Renal cortical epithelial cell (primary cell): Measurements from ENCODE around the gene WFIKKN2. TPM values are rescaled to one million over a fixed set of nuclear protein-coding genes. Genes with fewer than 3 reads are reported as not detected.

Experiments
- DNase-seq: peaks from one replicate; pipeline ENCODE4 v3.0.0-alpha.2; 2011; ENCODE audit warnings: low read depth
- total RNA-seq: library from RNA; depleted of rRNA; stranded (reverse); fragments of >200 nt; gene quantifications from 2 replicates; pipeline ENCODE4 v1.2.3, GENCODE V29; 2014

Gene WFIKKN2
- total RNA-seq, 1 donor from 2014 or later, result not detected

GRCh38 chr17:50808888-50809287, 26.5 kb upstream of the WFIKKN2 start:
- DNase-seq, result no peak

GRCh38 chr17:50813583-50813982, 21.8 kb upstream of the WFIKKN2 start:
- DNase-seq, result no peak

DNA sequence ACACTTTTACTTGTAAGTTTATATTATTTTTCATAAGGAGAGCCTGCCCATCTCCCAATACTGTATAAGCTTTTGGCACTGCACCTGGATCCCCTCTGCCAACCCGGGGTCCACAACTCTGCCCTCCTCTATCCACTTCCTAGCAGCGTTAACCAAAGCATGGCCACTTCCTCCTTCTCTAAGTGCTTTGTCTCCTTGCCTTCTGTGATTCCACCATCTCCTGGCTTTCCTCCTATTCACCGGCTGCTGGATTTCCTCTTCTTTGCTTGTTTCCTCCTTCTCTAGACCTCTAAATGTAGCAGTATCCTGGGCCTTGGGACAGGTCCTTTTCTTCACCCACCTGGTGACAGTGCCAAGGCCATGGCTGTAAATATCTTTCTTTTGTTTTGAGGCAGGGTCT, 20.0 kb upstream of the WFIKKN2 start:
- DNase-seq, result no peak

- no peak for DNase-seq
Measured at GRCh38 chr17:50816271-50816670, 19.1 kb upstream of the WFIKKN2 start.

DNA sequence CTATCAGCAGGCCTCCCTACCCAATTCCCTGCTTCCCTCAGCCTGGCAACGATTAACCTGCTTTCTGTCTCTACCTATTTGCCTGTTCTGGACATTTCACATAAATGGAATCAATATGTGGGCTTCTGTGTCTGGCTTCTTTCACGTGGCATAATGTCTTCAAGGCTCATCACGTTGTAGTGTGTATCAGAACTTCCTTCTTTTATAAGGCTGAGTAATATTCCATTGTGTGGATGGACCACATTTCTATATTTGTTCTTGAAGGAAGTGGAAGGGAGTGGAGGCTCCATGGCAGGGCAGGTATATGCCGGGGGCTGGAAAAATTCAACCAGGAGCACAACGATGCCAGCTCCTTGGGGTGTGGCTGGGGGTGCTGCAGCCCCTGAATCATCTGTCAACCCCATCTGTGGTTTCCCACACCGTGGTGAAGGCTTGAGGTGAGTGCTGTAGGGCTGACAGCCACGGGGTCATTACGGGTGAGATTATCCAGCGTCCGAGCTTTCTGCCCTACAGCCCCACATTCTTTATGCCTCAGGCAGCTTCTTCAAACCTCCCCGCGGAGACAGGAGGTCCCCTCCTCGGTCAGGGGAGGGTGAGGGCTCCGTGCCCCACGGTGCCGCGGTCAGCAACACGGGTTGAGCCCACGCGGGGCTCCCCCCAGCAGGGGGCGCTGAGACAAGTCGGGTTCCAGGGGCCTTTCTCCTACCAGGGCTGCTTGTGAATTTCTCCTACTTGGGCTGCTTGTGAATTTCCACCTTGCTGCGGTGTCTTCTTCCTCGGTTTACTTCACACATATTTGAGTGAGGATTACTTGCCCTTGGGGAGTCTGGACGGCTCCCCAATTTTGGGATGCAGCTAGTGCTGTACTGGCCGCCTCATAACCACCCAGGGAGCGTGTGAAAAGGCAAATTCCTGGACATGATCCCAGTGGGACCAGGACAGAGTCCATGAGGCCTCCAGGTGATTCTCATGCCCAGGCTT, 18.3 kb upstream of the WFIKKN2 start:
- DNase-seq, result no peak

- DNase-seq, result peak; percentile 69
Measured at GRCh38 chr17:50817838-50818237, 17.5 kb upstream of the WFIKKN2 start.

DNA sequence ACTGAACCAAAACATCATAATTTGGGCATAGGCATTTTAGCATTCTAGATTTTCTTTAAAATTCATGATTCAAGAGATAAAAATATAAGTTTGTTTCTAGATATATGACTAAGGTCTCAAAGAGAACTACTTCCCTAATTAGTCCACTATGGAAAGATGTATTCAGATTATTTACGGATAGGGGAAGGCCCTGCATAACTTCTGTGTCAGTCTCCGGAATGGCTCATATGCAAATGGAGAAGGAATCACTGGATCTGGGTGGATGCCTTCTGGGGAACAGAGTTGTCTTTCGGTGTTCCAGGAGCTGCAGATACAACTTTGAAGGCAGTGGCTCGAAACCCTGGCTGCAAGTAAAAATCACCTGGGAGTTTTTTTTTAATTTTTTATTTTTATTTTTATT, 17.1 kb upstream of the WFIKKN2 start:
- DNase-seq, result no peak

DNA sequence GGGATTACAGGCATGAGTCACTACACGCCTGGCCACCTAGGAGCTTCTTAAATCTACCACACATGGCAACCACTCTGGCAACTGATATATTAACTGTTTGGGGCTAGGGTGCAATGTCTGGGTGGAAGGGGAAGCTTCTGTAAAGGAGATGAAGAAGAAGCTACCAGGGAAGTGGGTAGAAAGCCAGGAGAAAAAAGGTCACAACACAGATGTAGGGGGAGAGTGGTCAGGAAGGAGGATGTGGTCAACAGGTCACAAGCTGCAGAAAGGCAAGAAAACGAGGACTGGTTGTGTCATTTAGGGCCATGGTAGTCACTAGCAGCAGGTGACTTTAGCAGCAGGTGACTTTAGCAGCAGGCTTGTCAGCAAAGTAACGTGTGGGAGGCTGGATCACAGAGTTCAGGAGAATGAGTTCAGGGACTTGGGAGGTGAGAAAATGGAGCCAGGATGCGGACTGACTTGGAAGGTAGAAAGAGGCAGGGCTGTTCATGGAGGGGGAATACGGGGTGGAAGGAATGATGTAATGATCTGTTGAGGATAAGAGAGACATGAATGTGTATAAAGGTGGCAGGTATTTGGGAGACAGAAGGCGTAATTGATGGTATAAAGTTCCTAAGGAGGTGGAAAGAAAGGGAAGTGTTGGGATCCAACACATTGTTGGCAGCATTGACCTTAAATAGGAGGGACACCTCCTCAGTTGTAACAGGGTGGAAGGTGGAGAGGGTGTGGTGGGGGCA, 16.3 kb upstream of the WFIKKN2 start:
- DNase-seq, result peak; percentile 69

DNA sequence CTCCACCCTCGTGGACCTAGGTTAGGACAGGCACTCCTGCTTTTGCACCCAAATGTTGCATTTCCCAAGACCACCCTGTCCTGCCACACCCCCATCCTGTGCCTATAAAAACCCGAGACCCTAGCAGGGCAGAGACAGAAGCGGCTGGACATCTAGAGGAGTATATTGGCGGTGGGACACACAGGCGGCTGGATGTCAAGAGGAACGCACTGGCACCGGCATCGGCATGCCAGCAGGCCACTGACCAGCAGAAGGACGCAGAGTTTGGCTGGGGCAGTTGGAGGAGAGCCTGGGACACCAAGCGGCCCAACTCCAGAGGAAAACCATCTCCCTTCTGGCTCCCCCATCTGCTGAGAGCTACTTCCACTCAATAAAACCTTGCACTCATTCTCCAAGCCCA, 14.7 kb upstream of the WFIKKN2 start:
- DNase-seq, result no peak

GRCh38 chr17:50822550-50822949, 12.8 kb upstream of the WFIKKN2 start:
- DNase-seq, result no peak

GRCh38 chr17:50824429-50824828, 11.0 kb upstream of the WFIKKN2 start:
- no peak for DNase-seq

DNA sequence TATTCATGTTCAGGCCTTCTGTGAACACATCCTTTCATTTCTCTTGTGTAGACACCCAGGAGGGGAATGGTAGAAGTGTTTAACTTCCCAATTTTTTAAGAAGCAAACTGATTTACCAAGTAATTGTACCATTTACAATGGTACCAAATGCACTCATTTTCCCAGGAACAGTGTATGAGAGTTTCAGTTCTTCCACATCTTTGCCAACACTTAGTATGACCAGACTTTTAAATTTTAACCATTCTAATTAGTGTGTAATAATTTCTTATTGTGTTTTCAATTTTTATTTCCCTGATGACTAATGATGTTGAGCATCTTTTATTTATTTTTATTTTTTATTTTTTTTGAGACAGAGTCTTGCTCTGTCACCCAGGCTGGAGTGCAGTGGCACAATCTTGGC, 10.2 kb upstream of the WFIKKN2 start:
- DNase-seq, result no peak

DNA sequence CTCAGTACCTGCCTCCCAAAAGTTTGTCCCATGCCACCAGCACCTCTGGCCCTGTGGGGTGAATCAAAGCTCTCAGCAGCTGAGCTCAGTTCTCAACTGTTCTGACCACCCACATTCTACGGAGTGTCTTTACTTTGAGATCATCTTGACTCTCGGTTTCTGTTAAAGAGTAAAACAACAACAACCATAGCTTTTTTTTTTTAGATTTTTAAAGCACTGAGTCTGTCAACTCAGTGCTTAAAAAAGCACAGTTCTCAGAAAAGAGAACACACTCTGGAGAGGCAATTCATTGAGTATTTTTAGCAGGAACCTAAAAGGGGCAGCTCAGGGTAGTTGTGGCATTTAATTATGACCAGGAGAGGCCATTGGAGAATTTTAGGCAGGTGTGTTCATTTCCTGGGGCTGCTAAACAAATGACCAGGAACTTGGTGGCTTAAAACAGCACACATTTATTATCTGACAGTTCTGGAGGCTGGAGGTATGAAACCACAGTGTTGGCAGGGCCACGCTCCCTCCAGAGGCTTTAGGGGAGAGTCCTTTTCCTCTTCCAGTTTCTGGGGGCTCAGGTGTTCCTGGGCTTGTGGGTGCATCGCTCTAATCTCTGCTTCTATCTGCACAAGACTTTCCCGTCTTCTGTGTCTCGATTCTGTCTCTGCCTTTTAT, 6.7 kb upstream of the WFIKKN2 start:
- no peak for DNase-seq

- DNase-seq, result no peak
Measured at GRCh38 chr17:50829332-50829731, 6.1 kb upstream of the WFIKKN2 start.

DNA sequence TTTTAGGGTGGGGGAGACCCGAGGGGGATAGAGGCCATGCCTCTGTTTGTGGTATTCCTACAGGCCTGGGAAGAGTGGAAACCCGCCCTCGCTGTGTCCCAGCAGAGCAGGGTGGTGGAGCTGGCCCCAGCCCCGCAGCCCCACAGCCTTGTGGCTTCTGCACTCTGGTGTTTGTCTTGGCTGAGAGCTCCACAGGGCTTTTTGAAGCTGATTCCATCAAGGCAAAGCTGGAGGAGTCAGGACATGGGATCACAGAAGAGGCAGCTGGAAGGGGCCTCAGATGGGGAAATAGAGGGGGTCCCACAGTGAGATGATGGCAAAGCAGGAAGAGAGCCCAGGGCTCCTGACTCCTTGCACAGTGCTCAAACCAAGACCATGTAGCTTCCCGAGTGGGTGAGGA, 5.0 kb upstream of the WFIKKN2 start:
- no peak for DNase-seq

DNA sequence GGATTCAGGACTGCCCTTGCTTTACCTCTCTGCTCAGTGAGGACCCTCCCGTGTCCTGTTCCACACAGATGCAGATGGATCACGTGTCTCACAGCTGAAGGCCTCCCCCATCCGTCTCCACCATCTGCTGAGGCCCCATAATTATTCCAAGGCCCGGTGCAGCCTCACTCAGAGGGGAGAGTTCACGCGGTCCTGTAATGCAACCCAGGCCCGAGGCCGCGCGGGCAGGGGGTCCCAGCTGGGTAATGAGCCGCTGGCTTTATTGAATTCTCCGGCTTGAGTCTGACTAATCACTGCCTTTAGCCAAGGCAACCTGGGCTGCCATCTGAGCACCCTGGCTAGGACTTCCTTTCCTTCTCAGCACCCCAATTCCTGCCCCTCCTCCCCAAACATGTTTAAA, 4.4 kb upstream of the WFIKKN2 start:
- no peak for DNase-seq

GRCh38 chr17:50831471-50831928, 3.9 kb upstream of the WFIKKN2 start:
- DNase-seq, result no peak

DNA sequence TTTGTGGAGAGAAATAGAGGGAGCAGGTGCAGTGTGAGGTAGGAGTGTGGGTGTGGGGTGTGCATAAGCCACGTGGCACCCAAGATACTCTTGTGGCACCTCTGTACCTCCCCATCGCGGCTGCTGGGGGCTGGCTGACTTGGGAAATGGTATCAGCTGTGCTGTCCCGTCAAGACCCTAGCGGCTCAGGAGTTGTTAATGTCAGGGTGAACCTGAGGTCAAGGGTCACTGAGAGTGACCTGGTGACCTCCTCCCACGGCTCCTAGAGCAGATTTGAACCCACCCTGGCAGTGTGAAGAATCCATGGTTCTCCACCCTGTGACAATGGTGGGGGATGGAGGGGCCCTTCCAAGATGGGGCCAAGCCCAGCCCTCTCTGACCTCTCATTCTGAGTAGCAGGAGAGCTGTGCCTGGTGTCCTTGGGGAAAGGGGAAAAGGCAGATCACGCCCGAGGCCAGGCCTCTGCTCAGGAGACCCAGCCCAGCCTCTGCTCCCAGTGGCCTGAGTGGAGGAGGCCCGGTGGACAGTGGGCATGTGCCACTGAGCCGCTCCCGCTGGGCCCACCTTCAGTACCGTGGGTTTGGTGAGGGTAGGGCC, 3.0 kb upstream of the WFIKKN2 start:
- DNase-seq, result no peak

GRCh38 chr17:50832864-50833381, 2.5 kb upstream of the WFIKKN2 start:
- DNase-seq, result no peak

DNA sequence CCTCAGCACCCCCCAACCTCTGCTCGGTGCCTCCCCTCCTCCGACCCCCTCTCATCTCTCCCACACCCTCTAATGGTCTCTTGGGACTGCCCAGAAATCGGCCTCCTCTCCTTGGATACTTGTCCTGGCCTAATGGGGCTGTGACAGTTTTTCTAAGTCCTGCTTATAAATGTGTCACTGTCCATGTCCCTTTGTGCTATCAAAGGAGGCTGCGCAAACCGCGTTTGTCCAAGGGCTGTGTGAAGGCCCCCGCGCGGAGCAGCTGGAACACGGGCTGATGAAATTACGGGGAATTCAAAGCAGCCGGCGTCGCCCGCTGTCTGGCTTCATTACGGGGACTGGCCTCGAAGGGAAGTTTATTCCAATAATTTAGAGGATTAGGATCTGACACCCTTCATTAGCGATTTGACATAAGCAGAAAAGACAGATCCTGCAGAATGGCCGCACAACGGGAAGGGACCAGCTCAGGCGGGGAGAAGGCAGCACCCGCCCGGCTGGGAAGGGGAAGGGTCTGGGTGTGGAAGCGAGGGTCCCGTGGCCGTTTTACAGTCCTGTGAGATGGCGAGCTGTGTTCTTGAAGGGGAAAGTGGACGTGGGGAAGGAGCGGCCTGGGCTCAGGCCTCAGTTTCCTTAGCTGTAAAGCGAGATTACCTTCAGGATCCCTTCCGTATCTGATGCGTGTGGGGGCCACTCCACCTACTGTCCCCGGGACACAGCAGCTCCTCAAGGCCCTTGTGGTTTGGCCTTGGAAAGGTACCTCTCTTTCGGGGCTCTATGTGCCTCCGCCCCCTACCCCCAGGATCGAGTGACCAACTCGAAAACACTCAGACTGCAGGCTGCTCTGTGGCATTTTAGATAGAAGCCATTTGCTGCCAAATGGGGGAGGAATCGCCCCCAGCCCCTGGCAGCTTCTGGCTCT, 1.6 kb upstream of the WFIKKN2 start:
- no peak for DNase-seq
